Psoas muscle (tissue), 8 donors: ENCODE results near the gene BABAM1. TPM values are rescaled to one million over a fixed set of nuclear protein-coding genes. Genes with fewer than 3 reads are reported as not detected.

Experiments used
- ATAC-seq, 4 donors: fragments of 200-7000 bp; cut with Tn5 transposase; one replicate each; pipeline ENCODE4 v1.9.1; 2020; ENCODE audit warnings: moderate library complexity in 3 of 4, mild to moderate bottlenecking in 2 of 4
- DNase-seq, 2 donors: peaks; one replicate each; pipeline ENCODE4 v3.0.0-alpha.2; 2020
- H3K27ac ChIP-seq: fragments of 200-600 bp; one replicate; pipeline ENCODE4 v1.8.0; 2022
- H3K27me3 ChIP-seq, 3 donors: fragments of 200-600 bp in 1 of 3; one replicate each; pipeline versions ENCODE4 v1.6.1 to v1.8.0; 2013 to 2022; ENCODE audit warnings: low read length in 2 of 3, mild to moderate bottlenecking in 2 of 3, moderate library complexity in 1 of 3; ENCODE audit not compliant: insufficient read depth in 3 of 3
- H3K36me3 ChIP-seq, 2 donors: fragments of 200-600 bp in 1 of 2; one replicate each; pipeline versions ENCODE4 v1.6.1 to v1.8.0; 2013 to 2022; ENCODE audit warnings: low read depth in 1 of 2, mild to moderate bottlenecking in 1 of 2, moderate library complexity in 1 of 2; ENCODE audit not compliant: insufficient read depth in 1 of 2
- H3K4me1 ChIP-seq: fragments of 200-600 bp; one replicate; pipeline ENCODE4 v1.8.0; 2022
- H3K4me3 ChIP-seq: fragments of 200-600 bp; one replicate; pipeline ENCODE4 v1.8.0; 2022; ENCODE audit warnings: mild to moderate bottlenecking
- H3K9me3 ChIP-seq: fragments of 200-600 bp; one replicate; pipeline ENCODE4 v1.8.0; 2022
- CTCF ChIP-seq: fragments of 200-600 bp; IDR thresholded peaks from one replicate; pipeline ENCODE4 v1.8.0; 2022; ENCODE audit warnings: antibody characterized with exemption
- WGBS, 3 donors: extraction: QIAGEN DNeasy Blood & Tissue Kit; methylation state at CpG; one replicate each; pipeline versions ENCODE4 v1.1.6 to v1.1.7; 2013; 5-methylcytosine and 5-hydroxymethylcytosine counted together
- intact Hi-C, 2 donors: fragments of 100-400 bp; cut with DNase I; formaldehyde crosslinking; loops; one replicate each; pipeline versions ENCODE4 v1.11.0 to v1.14.2; 2022
- polyA plus RNA-seq, 3 donors: library from polyadenylated mRNA; stranded (reverse); fragments of 200-250 nt; gene quantifications; one replicate each; pipeline ENCODE4 v1.2.3, GENCODE V29; 2013
- total RNA-seq, 4 donors: library from RNA; stranded (reverse); fragmentation: NEBNext Ultra II Directional in 2 of 4; extraction: Animal tissue kit (Norgen Biotek cat#: 25700) in 2 of 4; gene quantifications; one replicate each; pipeline versions ENCODE4 v1.2.1 to v1.2.4, GENCODE V29; 2021 to 2023
- donor health status: healthy with polysubstance abuse.
- donor health status: DM: no; HTN: no; CAD: no; lungs with moderate emphysema.
- donor health status: Bipolar disorder and iron deficiency.
- donor health status: healthy.
- donor health status: DM: yes; HTN: yes; CAD: no.
- donor health status: DM: no; HTN: no; CAD: no.
- donor health status: DM: no; HTN: no; CAD: no.
- donor health status: DM: yes; HTN: yes; CAD: no.

Gene BABAM1
- total and polyA plus RNA-seq, 7 donors, result 70.0 to 145 (median 90.7) TPM

DNA sequence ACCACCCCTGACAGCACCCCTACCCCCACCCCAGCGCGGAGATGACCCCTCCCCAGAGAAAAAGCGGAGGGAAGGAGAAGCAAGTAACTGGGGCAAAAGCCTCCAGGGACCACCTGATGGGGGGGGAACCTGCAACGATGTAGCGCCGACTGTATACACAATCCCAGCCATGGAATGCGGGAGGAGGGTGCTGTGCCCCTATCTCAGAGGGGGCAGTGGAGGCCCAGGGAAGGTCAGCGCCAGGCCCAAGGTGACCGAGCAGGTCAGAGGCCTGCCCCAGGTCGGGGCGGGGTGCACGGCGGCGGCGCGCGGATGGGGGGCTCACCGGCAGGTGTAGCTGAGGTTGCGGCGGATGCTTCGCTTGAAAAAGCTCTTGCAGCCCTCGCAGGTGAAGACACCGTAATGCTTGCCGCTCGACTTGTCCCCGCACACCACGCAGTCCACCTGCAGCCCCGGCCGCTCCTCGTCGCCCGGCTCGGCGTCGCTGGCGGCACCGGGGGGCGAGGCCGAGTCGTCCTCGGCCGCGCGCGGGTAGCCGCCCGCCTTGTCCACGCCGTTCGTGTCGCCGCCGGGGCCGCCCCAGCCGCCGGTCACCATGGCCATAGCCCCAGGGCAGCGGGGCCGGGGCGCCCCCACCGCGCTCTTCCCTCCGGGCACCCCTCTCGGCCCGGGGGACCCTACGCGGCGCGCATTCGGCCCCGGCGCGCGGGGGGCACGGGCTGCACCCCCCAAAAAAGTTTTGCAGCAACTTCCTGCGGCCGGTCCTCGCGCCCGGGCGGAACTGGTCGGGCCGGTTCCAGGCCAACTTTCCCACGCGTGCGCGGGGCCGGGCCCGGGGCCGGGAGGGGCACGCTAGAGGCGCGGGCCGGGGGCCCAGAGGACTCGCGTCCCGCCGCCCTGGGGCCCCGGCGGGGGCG, 22.4 kb upstream of the BABAM1 start:
- H3K27me3 ChIP-seq, result no peaks in the 10 kb centered on the region
- peaks cover 32% of the 10 kb centered on the region for H3K4me1 ChIP-seq
- peaks cover 0 to 4% of the 10 kb centered on the region in 2 donors for H3K36me3 ChIP-seq
- no peak for TF ChIP-seq CTCF
- peak overlapping the region; percentile 84 for H3K27ac ChIP-seq
- no peak for ATAC-seq
- peak overlapping the region; percentile 85 for H3K4me3 ChIP-seq
- WGBS, 3 donors, result 0 to 1% (median 1%) methylated on average over 42 to 100 of the region's 100 CpGs
- intact Hi-C loops, result no loop called here
- no peaks in the 10 kb centered on the region for H3K9me3 ChIP-seq
- peak in 1 of 2 donors; percentile 75 for DNase-seq

DNA sequence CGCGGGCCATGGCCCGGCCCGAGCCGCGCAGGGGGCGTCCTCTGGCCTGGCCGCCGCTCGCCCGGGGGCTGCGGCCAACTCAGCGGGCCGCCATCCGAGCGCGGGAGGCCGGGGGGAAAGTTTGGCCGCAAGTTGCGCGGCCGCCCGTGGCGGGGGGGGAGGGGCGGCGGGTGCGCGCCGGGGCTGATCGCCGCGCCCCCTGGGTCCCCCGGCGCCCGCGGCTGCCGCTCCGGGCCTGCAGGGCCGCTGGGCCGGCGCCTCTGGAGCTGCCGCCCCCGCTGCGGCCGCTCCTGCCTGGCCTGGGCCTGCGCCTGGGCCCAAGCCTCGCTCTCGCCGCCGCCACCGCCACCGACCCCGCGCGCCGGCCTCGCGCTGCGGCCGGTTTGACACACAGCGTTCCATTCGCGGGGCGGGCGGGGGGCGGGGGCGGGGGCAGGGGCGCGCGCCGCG, 21.7 kb upstream of the BABAM1 start, which contains the start of gene NR2F6:
NR2F6 (minus strand) TSS at position 385 of the 450 bp plus-strand sequence. CDS start 699 bp downstream, outside the sequence.
- Histone ChIP-seq H3K9me3 (no peaks in the 10 kb centered on the region), H3K27ac (peak within 1 kb of the TSS; percentile 84), H3K27me3 (no peaks in the 10 kb centered on the region), H3K36me3 (no peaks in the 10 kb centered on the region), H3K4me1 (peaks cover 28% of the 10 kb centered on the region), H3K4me3 (peak within 1 kb of the TSS; percentile 85)
- WGBS, 3 donors, result 0 to 1% (median 0%) methylated on average over 1 to 71 of the region's 72 CpGs
- intact Hi-C loops, result no loop called here
- ATAC-seq (no peak), DNase-seq (no peak)
- TF ChIP-seq CTCF, result no peak

- DNase-seq (peak in 1 of 2 donors; percentile 72), ATAC-seq (peak; percentile 5 to 8 (median 7))
- intact Hi-C loops, result no loop called here
- Histone ChIP-seq H3K4me3 (peak overlapping the region; percentile 85), H3K27me3 (no peaks in the 10 kb centered on the region), H3K9me3 (no peaks in the 10 kb centered on the region), H3K27ac (peak overlapping the region; percentile 58), H3K36me3 (no peaks in the 10 kb centered on the region), H3K4me1 (peaks cover 21% of the 10 kb centered on the region)
- TF ChIP-seq CTCF, result no peak
- 19 to 30% (median 28%) methylated on average over 21 of the region's 21 CpGs for WGBS, 3 donors
These were observed 20.4 kb upstream of the BABAM1 start for GRCh38 chr19:17246681-17247425.

DNA sequence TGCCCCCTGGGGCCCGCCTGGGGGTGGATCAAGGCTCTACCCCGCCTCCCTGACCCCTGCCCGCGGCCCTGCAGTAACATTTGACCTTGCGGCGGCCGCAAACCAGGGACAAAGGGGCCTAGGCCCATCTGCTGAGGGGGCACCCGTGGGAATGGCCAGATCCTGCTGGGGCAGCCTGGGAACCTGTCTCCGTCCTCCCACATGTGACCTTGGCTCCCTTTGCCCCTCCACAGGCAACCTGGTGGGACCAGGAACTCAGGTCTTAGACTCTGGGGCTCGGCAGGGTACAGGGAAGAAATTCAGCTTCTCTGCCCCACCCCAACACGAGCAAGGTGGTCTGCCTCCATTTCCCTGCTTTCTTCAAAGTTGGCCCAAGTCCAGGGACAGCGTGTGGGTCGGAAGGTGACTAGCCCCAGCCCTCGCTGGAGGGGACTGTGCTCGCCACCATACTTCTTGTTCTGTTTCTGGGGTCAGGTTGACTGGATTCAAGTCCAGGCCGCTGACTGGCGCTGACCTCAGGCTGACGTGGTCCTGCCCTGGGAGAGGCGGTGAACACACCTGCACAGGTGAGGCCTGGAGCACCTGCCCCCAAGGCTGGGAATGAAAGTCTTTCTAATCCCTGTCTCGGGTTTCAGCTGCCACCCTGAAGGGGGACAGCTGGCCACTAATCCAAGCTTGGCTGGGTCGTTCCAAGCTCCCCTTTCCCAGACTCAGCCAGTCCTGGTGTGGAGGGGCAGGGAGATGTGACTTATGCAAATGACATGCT, 19.0 kb upstream of the BABAM1 start:
- H3K4me3 ChIP-seq, result no peak overlapping the region
- WGBS, 3 donors, result 57 to 61% (median 60%) methylated on average over 19 to 21 of the region's 21 CpGs
- TF ChIP-seq CTCF, result no peak
- no peaks in the 10 kb centered on the region for H3K27me3 ChIP-seq
- intact Hi-C loops, result no loop called here
- H3K27ac ChIP-seq, result no peak overlapping the region
- H3K9me3 ChIP-seq, result no peaks in the 10 kb centered on the region
- ATAC-seq (no peak), DNase-seq (no peak)
- H3K36me3 ChIP-seq, result no peaks in the 10 kb centered on the region
- H3K4me1 ChIP-seq, result peaks cover 8% of the 10 kb centered on the region
